Testis (tissue), 2 donors: ENCODE results near the gene MPHOSPH6.

Experiments
- POLR2A ChIP-seq: fragments of 450-650 bp; IDR thresholded peaks from one replicate; pipeline ENCODE4 v1.6.1; 2017; ENCODE audit warnings: antibody characterized with exemption, mild to moderate bottlenecking, moderate library complexity
- TF ChIP-seq, protein P1 (sequence below), 3 experiments: fragments of 450-650 bp in 2 of 3; fragments of 200-600 bp in 1 of 3; sonication (generic) in 1 of 3; IDR thresholded peaks; one replicate each; pipeline ENCODE4 v1.5.1; 2016 to 2019; ENCODE audit warnings: antibody characterized with exemption in 3 of 3, mild to moderate bottlenecking in 2 of 3, moderate library complexity in 1 of 3

DNA sequence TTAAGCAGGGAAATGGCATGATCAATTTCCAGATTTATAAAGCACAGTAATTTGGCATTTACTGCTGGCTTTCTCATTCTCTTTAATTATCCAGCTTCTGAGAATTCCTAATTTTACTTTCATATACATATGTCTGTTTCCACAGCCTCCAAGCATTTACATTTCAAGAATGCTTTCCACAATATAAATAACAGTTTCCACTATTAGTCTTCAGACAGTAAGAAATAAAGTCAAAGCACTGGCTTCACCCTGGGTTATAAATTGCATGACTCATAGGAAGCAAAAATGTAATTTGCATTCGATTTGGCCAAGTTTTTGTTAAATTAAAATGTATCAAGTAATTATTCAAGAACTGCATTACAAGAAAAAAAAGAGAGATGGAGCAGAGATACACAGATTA, 53.5 kb downstream of the MPHOSPH6 start:
- TF ChIP-seq, protein P1, sequence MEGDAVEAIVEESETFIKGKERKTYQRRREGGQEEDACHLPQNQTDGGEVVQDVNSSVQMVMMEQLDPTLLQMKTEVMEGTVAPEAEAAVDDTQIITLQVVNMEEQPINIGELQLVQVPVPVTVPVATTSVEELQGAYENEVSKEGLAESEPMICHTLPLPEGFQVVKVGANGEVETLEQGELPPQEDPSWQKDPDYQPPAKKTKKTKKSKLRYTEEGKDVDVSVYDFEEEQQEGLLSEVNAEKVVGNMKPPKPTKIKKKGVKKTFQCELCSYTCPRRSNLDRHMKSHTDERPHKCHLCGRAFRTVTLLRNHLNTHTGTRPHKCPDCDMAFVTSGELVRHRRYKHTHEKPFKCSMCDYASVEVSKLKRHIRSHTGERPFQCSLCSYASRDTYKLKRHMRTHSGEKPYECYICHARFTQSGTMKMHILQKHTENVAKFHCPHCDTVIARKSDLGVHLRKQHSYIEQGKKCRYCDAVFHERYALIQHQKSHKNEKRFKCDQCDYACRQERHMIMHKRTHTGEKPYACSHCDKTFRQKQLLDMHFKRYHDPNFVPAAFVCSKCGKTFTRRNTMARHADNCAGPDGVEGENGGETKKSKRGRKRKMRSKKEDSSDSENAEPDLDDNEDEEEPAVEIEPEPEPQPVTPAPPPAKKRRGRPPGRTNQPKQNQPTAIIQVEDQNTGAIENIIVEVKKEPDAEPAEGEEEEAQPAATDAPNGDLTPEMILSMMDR (IDR thresholded peaks at IDR 0.05): no peak
- no peak for TF ChIP-seq POLR2A
